K562 (cell line): ENCODE data around the gene C16orf90. TPM values are rescaled to one million over a fixed set of nuclear protein-coding genes. Genes with fewer than 3 reads are reported as not detected.

Experiments
- ATAC-seq: fragments of 200-7000 bp; cut with Tn5 transposase; 3 replicates; pipeline ENCODE4 v1.9.1; 2020; ENCODE audit warnings: moderate library complexity
- BruUV-seq: library from RNA; stranded (reverse); fragments of 400-500 nt; replicated peaks from 2 replicates; lab custom pipeline; 2021; lab: Mats Ljungman, UMichigan
- CTCF ChIA-PET: fragments of 300-600 bp; formaldehyde crosslinking; extraction: SDS; loops from one replicate; lab custom pipeline; 2021; ENCODE audit warnings: low intra/inter-chr PET ratio; lab: Yijun Ruan, JAX
- POLR2A ChIA-PET: fragments of 300-600, 350-650 bp; sonication (Branson Sonifier 250); formaldehyde crosslinking; extraction: SDS; loops from one replicate; lab custom pipeline; 2021; ENCODE audit warnings: antibody characterized with exemption, inconsistent platforms; lab: Yijun Ruan, JAX
- DNase-seq, 4 experiments: peaks; one replicate each; pipeline versions ENCODE4 v3.0.0 to v3.0.0-alpha.2; 2011 to 2018; ENCODE audit warnings: low spot score in 3 of 4, mixed read lengths in 3 of 4; ENCODE audit errors: extremely low read depth in 1 of 4
- FAIRE-seq: peaks from 2 replicates; lab custom pipeline; 2011; peaks lifted over from hg19 to GRCh38; lab: Jason Lieb, UNC
- H2AFZ ChIP-seq: 2 replicates; pipeline ENCODE4 v1.6.0; 2011; ENCODE audit warnings: low read depth, low read length, control low read depth, inconsistent platforms
- H3K27ac ChIP-seq: fragments of 200-600 bp; 3 replicates; pipeline ENCODE4 v1.8.0; 2011; ENCODE audit warnings: low read depth, mild to moderate bottlenecking, control low read depth, inconsistent platforms, low read length, moderate library complexity, mixed read lengths; ENCODE audit errors: extremely low read depth
- H3K27me3 ChIP-seq, 2 experiments: fragments of 300-600 bp in 1 of 2; 2 replicates in 1 of 2; 3 replicates in 1 of 2; pipeline versions ENCODE4 v1.6.0 to v1.8.0; 2011; ENCODE audit warnings: inconsistent platforms in 2 of 2, low read length in 2 of 2, mild to moderate bottlenecking in 1 of 2, mixed read lengths in 1 of 2, moderate library complexity in 1 of 2; ENCODE audit not compliant: control insufficient read depth in 2 of 2, insufficient read depth in 2 of 2
- H3K36me3 ChIP-seq: fragments of 300-600 bp; 3 replicates; pipeline ENCODE4 v1.8.0; 2011; ENCODE audit warnings: mild to moderate bottlenecking, low read length, inconsistent platforms; ENCODE audit not compliant: control insufficient read depth, insufficient read depth
- H3K4me1 ChIP-seq, 2 experiments: fragments of 200-600 bp in 1 of 2; replicated peaks in 1 of 2; 2 replicates in 1 of 2; 3 replicates in 1 of 2; pipeline versions ENCODE4 v1.5.1 to v1.8.0; 2011; ENCODE audit warnings: inconsistent platforms in 2 of 2, low read length in 2 of 2, mild to moderate bottlenecking in 1 of 2, mixed read lengths in 1 of 2, moderate library complexity in 1 of 2; ENCODE audit not compliant: control insufficient read depth in 2 of 2, insufficient read depth in 2 of 2
- H3K4me2 ChIP-seq: 2 replicates; pipeline ENCODE4 v1.6.1; 2011; ENCODE audit warnings: low read length, control low read depth, inconsistent platforms, mixed read lengths; ENCODE audit not compliant: insufficient read depth
- H3K4me3 ChIP-seq: fragments of 200-600 bp; sonication (generic), shearing (Covaris generic); 2 replicates; pipeline ENCODE4 v1.5.1; 2016; ENCODE audit warnings: control low read depth, inconsistent platforms
- H3K79me2 ChIP-seq: fragments of 200-600 bp; 3 replicates; pipeline ENCODE4 v1.8.0; 2011; ENCODE audit warnings: low read length, inconsistent platforms; ENCODE audit not compliant: control insufficient read depth, insufficient read depth
- H3K9ac ChIP-seq, 2 experiments: 2 replicates each; pipeline versions ENCODE4 v1.6.0 to v1.6.1; 2011; ENCODE audit warnings: low read depth in 2 of 2, low read length in 2 of 2, control low read depth in 1 of 2, inconsistent platforms in 1 of 2, mild to moderate bottlenecking in 1 of 2, mixed read lengths in 1 of 2; ENCODE audit not compliant: insufficient read depth in 1 of 2
- H3K9me1 ChIP-seq: one replicate; pipeline ENCODE4 v1.6.0; 2011; ENCODE audit warnings: inconsistent platforms, mild to moderate bottlenecking, low read length, moderate library complexity; ENCODE audit not compliant: control insufficient read depth, insufficient read depth
- H3K9me3 ChIP-seq: replicated peaks from 2 replicates; pipeline ENCODE4 v1.5.1; 2011; ENCODE audit warnings: low read depth, low read length, inconsistent platforms; ENCODE audit not compliant: control insufficient read depth, insufficient read depth
- H4K20me1 ChIP-seq: replicated peaks from 2 replicates; pipeline ENCODE4 v1.6.1; 2011; ENCODE audit warnings: low read length, inconsistent platforms, mixed read lengths; ENCODE audit not compliant: control insufficient read depth, insufficient read depth
- HINFP ChIP-seq: fragments of 450-650 bp; conservative IDR thresholded peaks from 2 replicates; pipeline ENCODE4 v1.6.1; 2016; ENCODE audit warnings: missing genetic modification characterization, low read depth, mild to moderate bottlenecking, control low read depth, missing compliant biosample characterization
- MGA ChIP-seq: fragments of 450-650 bp; IDR thresholded peaks from 2 replicates; pipeline ENCODE4 v1.6.1; 2016; ENCODE audit warnings: mild to moderate bottlenecking, moderate library complexity
- WGBS: fragments of 100-300 bp; shearing (Covaris generic); methylation state at CpG from one replicate; pipeline ENCODE4 v1.1.6; 2016; ENCODE audit warnings: low coverage, mixed read lengths; ENCODE audit not compliant: insufficient coverage; ENCODE audit errors: missing lambda C conversion rate; 5-methylcytosine and 5-hydroxymethylcytosine counted together
- in situ Hi-C: fragments of 300-500 bp; cut with MboI; formaldehyde crosslinking; loops from 4 replicates; pipeline ENCODE4 v1.15.0; 2018; ENCODE audit warnings: inconsistent platforms, mixed read lengths
- intact Hi-C: fragments of 100-400 bp; cut with micrococcal nuclease; formaldehyde crosslinking; loops from 2 replicates; pipeline ENCODE4 v1.14.2; 2022
- polyA plus RNA-seq, 8 experiments: library from polyadenylated mRNA; depleted of rRNA in 4 of 8; stranded (reverse) in 5 of 8; unstranded in 3 of 8; fragments of >200 nt; fragmentation: Nextera tagmentation in 2 of 8; fragmentation: Illumina TruSeq in 1 of 8; extraction: Ambion mirVana in 2 of 8; extraction: Trizol in 1 of 8; gene quantifications; 2 replicates each; pipeline versions ENCODE4 v1.2.1 to v1.2.3, GENCODE V29; 2011 to 2014; ENCODE audit warnings: inconsistent platforms in 1 of 8, missing spikeins in 1 of 8
- total RNA-seq, 7 experiments: library from RNA; depleted of rRNA in 6 of 7; stranded (reverse); fragments of >200 nt in 6 of 7; fragmentation: Illumina TruSeq in 2 of 7; extraction: Trizol in 2 of 7; gene quantifications; 2 replicates each; pipeline versions ENCODE4 v1.2.1 to v1.2.3, GENCODE V29; 2011 to 2021; ENCODE audit warnings: low replicate concordance in 1 of 7
- TF ChIP-seq, protein P1 (sequence below): sonication (generic); formaldehyde crosslinking; IDR thresholded peaks from 2 replicates; pipeline ENCODE4 v1.8.1; 2023; ENCODE audit warnings: mild to moderate bottlenecking, missing genetic modification reagents
- TF ChIP-seq, protein P2 (sequence below): sonication (generic); IDR thresholded peaks from 2 replicates; pipeline ENCODE4 v1.6.1; 2016

Gene C16orf90
- total and polyA plus RNA-seq, 9 of the 15 experiments (the other 6 are each of a cell fraction or from before 2014, with no cell fraction given), result not detected

DNA sequence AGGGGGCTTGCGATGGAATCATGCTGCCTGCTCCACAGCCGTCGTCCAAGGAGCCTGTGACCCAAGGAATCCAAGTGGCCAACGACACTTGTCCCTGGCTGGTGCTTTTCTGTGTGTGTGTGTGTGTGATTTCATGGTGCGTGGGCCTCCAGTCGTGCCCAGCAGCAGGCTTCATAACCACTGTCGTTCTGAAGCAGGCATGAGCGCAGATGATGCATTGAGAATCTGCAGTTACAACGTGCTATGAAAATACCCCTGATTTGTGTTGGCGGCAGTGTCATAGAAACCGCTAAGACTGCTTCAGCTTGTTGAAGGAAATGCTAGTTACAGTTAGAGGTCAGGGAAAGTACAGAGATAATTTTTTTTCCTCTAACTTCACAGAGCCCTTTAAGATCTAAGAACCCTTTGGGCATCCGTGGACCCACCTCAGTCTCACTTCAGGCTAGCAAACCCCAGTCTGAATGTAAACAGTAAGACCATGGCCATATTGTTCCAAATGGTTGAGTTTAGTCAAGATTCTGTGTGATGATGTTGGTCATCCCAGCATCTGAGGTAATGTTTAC is 15.6 kb downstream of the C16orf90 start:
- ChIA-PET CTCF (no interaction called here), POLR2A (no interaction called here)
- in situ Hi-C loops, result no loop called here
- WGBS, result 93% methylated on average over 12 of the region's 12 CpGs
- H3K79me2 ChIP-seq, result peaks cover 12% of the 10 kb centered on the region; the same call in 2 of the 3 replicates
- H3K36me3 ChIP-seq, result peaks cover 46% of the 10 kb centered on the region
- no peaks in the 10 kb centered on the region for H3K9me3 ChIP-seq
- FAIRE-seq, result no peak
- H3K27ac ChIP-seq, result no peak overlapping the region
- H3K27me3 ChIP-seq, result no peaks in the 10 kb centered on the region
- TF ChIP-seq, protein P1, sequence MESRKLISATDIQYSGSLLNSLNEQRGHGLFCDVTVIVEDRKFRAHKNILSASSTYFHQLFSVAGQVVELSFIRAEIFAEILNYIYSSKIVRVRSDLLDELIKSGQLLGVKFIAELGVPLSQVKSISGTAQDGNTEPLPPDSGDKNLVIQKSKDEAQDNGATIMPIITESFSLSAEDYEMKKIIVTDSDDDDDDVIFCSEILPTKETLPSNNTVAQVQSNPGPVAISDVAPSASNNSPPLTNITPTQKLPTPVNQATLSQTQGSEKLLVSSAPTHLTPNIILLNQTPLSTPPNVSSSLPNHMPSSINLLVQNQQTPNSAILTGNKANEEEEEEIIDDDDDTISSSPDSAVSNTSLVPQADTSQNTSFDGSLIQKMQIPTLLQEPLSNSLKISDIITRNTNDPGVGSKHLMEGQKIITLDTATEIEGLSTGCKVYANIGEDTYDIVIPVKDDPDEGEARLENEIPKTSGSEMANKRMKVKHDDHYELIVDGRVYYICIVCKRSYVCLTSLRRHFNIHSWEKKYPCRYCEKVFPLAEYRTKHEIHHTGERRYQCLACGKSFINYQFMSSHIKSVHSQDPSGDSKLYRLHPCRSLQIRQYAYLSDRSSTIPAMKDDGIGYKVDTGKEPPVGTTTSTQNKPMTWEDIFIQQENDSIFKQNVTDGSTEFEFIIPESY (CRISPR knock-in tag), result 0 out of 2 replicates have a peak, but pooled peaks have one; percentile 30
- TF ChIP-seq, protein P2, sequence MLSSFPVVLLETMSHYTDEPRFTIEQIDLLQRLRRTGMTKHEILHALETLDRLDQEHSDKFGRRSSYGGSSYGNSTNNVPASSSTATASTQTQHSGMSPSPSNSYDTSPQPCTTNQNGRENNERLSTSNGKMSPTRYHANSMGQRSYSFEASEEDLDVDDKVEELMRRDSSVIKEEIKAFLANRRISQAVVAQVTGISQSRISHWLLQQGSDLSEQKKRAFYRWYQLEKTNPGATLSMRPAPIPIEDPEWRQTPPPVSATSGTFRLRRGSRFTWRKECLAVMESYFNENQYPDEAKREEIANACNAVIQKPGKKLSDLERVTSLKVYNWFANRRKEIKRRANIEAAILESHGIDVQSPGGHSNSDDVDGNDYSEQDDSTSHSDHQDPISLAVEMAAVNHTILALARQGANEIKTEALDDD, result no peak
- TF ChIP-seq MGA, result no peak
- TF ChIP-seq HINFP (tag), result no peak
- H3K4me2 ChIP-seq, result no peak overlapping the region
- BruUV-seq, result no TSS peak
- H3K9ac ChIP-seq, result peak overlapping the region in 1 of 2 experiments; percentile 20; a peak in 1 of 4 replicates
- H2AFZ ChIP-seq, result no peak overlapping the region
- no peak for ATAC-seq
- no peak for DNase-seq
- intact Hi-C loops, result no loop called here
- H3K9me1 ChIP-seq, result peaks cover 7% of the 10 kb centered on the region
- peaks cover 7 to 31% of the 10 kb centered on the region in 2 experiments; a peak in 4 of 5 replicates for H3K4me1 ChIP-seq
- no peak overlapping the region for H3K4me3 ChIP-seq
- H4K20me1 ChIP-seq, result peaks cover 8% of the 10 kb centered on the region
